Muscle layer of colon (tissue), 2 donors: Measurements from ENCODE around the gene NET1.

Experiments used
- H3K27ac ChIP-seq: one replicate; pipeline ENCODE4 v1.7.0; 2013; ENCODE audit warnings: low read depth, mild to moderate bottlenecking, low read length, moderate library complexity
- H3K27me3 ChIP-seq, 2 donors: one replicate each; pipeline ENCODE4 v1.7.0; 2013; ENCODE audit warnings: low read length in 2 of 2, mild to moderate bottlenecking in 2 of 2; ENCODE audit not compliant: insufficient read depth in 2 of 2, control insufficient read depth in 1 of 2
- H3K36me3 ChIP-seq: one replicate; pipeline ENCODE4 v1.7.0; 2013; ENCODE audit warnings: mild to moderate bottlenecking, low read length; ENCODE audit not compliant: insufficient read depth
- H3K4me1 ChIP-seq: one replicate; pipeline ENCODE4 v1.7.0; 2013; ENCODE audit warnings: mild to moderate bottlenecking, low read length; ENCODE audit not compliant: insufficient read depth
- H3K4me3 ChIP-seq, 2 donors: one replicate each; pipeline ENCODE4 v1.7.0; 2013; ENCODE audit warnings: low read length in 2 of 2, low read depth in 1 of 2, mild to moderate bottlenecking in 1 of 2, moderate library complexity in 1 of 2
- H3K9ac ChIP-seq: one replicate; pipeline ENCODE4 v1.7.0; 2013; ENCODE audit warnings: low read length
- H3K9me3 ChIP-seq: one replicate; pipeline ENCODE4 v1.7.0; 2013; ENCODE audit warnings: mild to moderate bottlenecking, low read length
- donor health status: abdominal sarcoma.
- donor health status: Adenocarcinoma of cecum.

NET1 gene

GRCh38 chr10:5445006-5445405, 32.6 kb downstream of the NET1 start:
- Histone ChIP-seq H3K4me3 (no peak overlapping the region), H3K27ac (no peak overlapping the region)

GRCh38 chr10:5446390-5446926, 34.1 kb downstream of the NET1 start:
- H3K27me3 ChIP-seq: no peaks in the 10 kb centered on the region
- H3K9ac ChIP-seq: peak overlapping the region; percentile 54
- H3K27ac ChIP-seq: peak overlapping the region; percentile 90

More at GRCh38 chr10:5445006-5445405, 32.6 kb downstream of the NET1 start:
- Histone ChIP-seq H3K27me3 (no peaks in the 10 kb centered on the region), H3K9me3 (no peaks in the 10 kb centered on the region), H3K9ac (no peak overlapping the region), H3K4me1 (peaks cover 5% of the 10 kb centered on the region), H3K36me3 (no peaks in the 10 kb centered on the region)

GRCh38 chr10:5447056-5447455, 34.7 kb downstream of the NET1 start:
- Histone ChIP-seq H3K9ac (peak overlapping the region; percentile 30), H3K4me3 (peak overlapping the region; percentile 51 to 69), H3K4me1 (peaks cover 16% of the 10 kb centered on the region), H3K27ac (peak overlapping the region; percentile 90), H3K9me3 (no peaks in the 10 kb centered on the region), H3K36me3 (no peaks in the 10 kb centered on the region), H3K27me3 (no peaks in the 10 kb centered on the region)

More at GRCh38 chr10:5446390-5446926, 34.1 kb downstream of the NET1 start:
- H3K36me3 ChIP-seq: no peaks in the 10 kb centered on the region
- H3K9me3 ChIP-seq: no peaks in the 10 kb centered on the region
- peak overlapping the region; percentile 51 to 69 for H3K4me3 ChIP-seq
- peaks cover 12% of the 10 kb centered on the region for H3K4me1 ChIP-seq

GRCh38 chr10:5447611-5448071, 35.3 kb downstream of the NET1 start:
- no peaks in the 10 kb centered on the region for H3K36me3 ChIP-seq
- H3K9me3 ChIP-seq: no peaks in the 10 kb centered on the region
- H3K27ac ChIP-seq: peak overlapping the region; percentile 90
- H3K9ac ChIP-seq: peak overlapping the region; percentile 30
- H3K27me3 ChIP-seq: no peaks in the 10 kb centered on the region
- peak overlapping the region; percentile 51 to 69 for H3K4me3 ChIP-seq
- H3K4me1 ChIP-seq: peaks cover 16% of the 10 kb centered on the region

GRCh38 chr10:5448333-5449001, 36.1 kb downstream of the NET1 start:
- H3K9ac ChIP-seq: peak overlapping the region; percentile 41
- no peaks in the 10 kb centered on the region for H3K9me3 ChIP-seq
- H3K36me3 ChIP-seq: peaks cover 5% of the 10 kb centered on the region
- peak overlapping the region in 1 of 2 donors; percentile 69 for H3K4me3 ChIP-seq
- peak overlapping the region; percentile 80 for H3K27ac ChIP-seq
- no peaks in the 10 kb centered on the region for H3K27me3 ChIP-seq
- peaks cover 24% of the 10 kb centered on the region for H3K4me1 ChIP-seq

GRCh38 chr10:5449227-5449626, 36.9 kb downstream of the NET1 start:
- Histone ChIP-seq H3K9ac (peak overlapping the region; percentile 41), H3K4me1 (peaks cover 27% of the 10 kb centered on the region), H3K4me3 (peak overlapping the region in 1 of 2 donors; percentile 69), H3K36me3 (peaks cover 12% of the 10 kb centered on the region), H3K27ac (peak overlapping the region; percentile 80), H3K27me3 (no peaks in the 10 kb centered on the region), H3K9me3 (no peaks in the 10 kb centered on the region)

- Histone ChIP-seq H3K27me3 (no peaks in the 10 kb centered on the region), H3K4me3 (peak overlapping the region in 1 of 2 donors; percentile 38), H3K27ac (peak overlapping the region; percentile 80), H3K4me1 (peaks cover 27% of the 10 kb centered on the region), H3K36me3 (peaks cover 18% of the 10 kb centered on the region), H3K9ac (no peak overlapping the region), H3K9me3 (no peaks in the 10 kb centered on the region)
These were observed 37.5 kb downstream of the NET1 start for GRCh38 chr10:5449823-5450222.

GRCh38 chr10:5450605-5451384, 38.4 kb downstream of the NET1 start:
- H3K27me3 ChIP-seq: no peaks in the 10 kb centered on the region
- H3K4me3 ChIP-seq: no peak overlapping the region
- peak overlapping the region; percentile 14 for H3K27ac ChIP-seq
- H3K4me1 ChIP-seq: peaks cover 26% of the 10 kb centered on the region
- peaks cover 28% of the 10 kb centered on the region for H3K36me3 ChIP-seq
- H3K9ac ChIP-seq: no peak overlapping the region
- no peaks in the 10 kb centered on the region for H3K9me3 ChIP-seq

GRCh38 chr10:5453749-5454489, 41.6 kb downstream of the NET1 start:
- no peak overlapping the region for H3K9ac ChIP-seq
- H3K27ac ChIP-seq: peak overlapping the region; percentile 16
- peaks cover 21% of the 10 kb centered on the region for H3K4me1 ChIP-seq
- H3K27me3 ChIP-seq: no peaks in the 10 kb centered on the region
- no peaks in the 10 kb centered on the region for H3K9me3 ChIP-seq
- no peak overlapping the region for H3K4me3 ChIP-seq
- H3K36me3 ChIP-seq: peaks cover 50% of the 10 kb centered on the region

- Histone ChIP-seq H3K9me3 (no peaks in the 10 kb centered on the region), H3K9ac (no peak overlapping the region)
These were observed 44.2 kb downstream of the NET1 start for GRCh38 chr10:5456563-5456962.

GRCh38 chr10:5457741-5458140, 45.4 kb downstream of the NET1 start:
- peaks cover 22% of the 10 kb centered on the region for H3K4me1 ChIP-seq
- H3K9me3 ChIP-seq: no peaks in the 10 kb centered on the region
- no peak overlapping the region for H3K9ac ChIP-seq
- no peaks in the 10 kb centered on the region for H3K27me3 ChIP-seq
- peaks cover 57% of the 10 kb centered on the region for H3K36me3 ChIP-seq
- no peak overlapping the region for H3K27ac ChIP-seq
- no peak overlapping the region for H3K4me3 ChIP-seq

More at GRCh38 chr10:5456563-5456962, 44.2 kb downstream of the NET1 start:
- Histone ChIP-seq H3K4me3 (no peak overlapping the region), H3K4me1 (peaks cover 18% of the 10 kb centered on the region), H3K27me3 (no peaks in the 10 kb centered on the region), H3K36me3 (peaks cover 57% of the 10 kb centered on the region), H3K27ac (no peak overlapping the region)
